GM23338 (cell line): ENCODE measurements around the gene FIBP.

Experiments used
- CTCF ChIP-seq, 2 experiments: fragments of 200-600 bp in 1 of 2; sonication (generic) in 1 of 2; conservative IDR thresholded peaks; 2 replicates each; pipeline versions ENCODE4 v1.5.1 to v1.6.1; 2016 to 2017; ENCODE audit warnings: antibody characterized with exemption in 2 of 2, low read depth in 2 of 2, mild to moderate bottlenecking in 2 of 2, moderate library complexity in 1 of 2
- EZH2 ChIP-seq: fragments of 200-600 bp; sonication (generic); IDR thresholded peaks from one replicate; pipeline ENCODE4 v1.8.0; 2017; ENCODE audit warnings: antibody characterized with exemption, mild to moderate bottlenecking, low read depth; ENCODE audit not compliant: unreplicated experiment
- POLR2AphosphoS5 ChIP-seq: IDR thresholded peaks from 2 replicates; pipeline ENCODE4 v1.6.1; 2016; ENCODE audit warnings: antibody characterized with exemption, low read depth
- REST ChIP-seq: IDR thresholded peaks from one replicate; pipeline ENCODE4 v1.6.1; 2018; ENCODE audit warnings: antibody characterized with exemption; ENCODE audit not compliant: unreplicated experiment

- no peak for TF ChIP-seq CTCF (conservative IDR thresholded peaks at IDR 0.05; ENCODE audit: low read depth in 2 of 2)
- TF ChIP-seq REST, result no peak
- TF ChIP-seq POLR2AphosphoS5, result no peak
- no peak for TF ChIP-seq EZH2
These were observed 19.4 kb downstream of the FIBP start for GRCh38 chr11:65868907-65869306.
